Neural cell (in vitro differentiated cells): ENCODE results near the gene IRF4. TPM values are rescaled to one million over a fixed set of nuclear protein-coding genes. Genes with fewer than 3 reads are reported as not detected.

Experiments used
- H2AFZ ChIP-seq: fragments of 200-600, 300-800 bp; sonication (generic), shearing (Covaris generic); 2 replicates; pipeline ENCODE4 v1.6.0; 2014; ENCODE audit warnings: low read depth, mild to moderate bottlenecking, antibody characterized with exemption, low read length, moderate library complexity
- H3F3A ChIP-seq: fragments of 200-600 bp; shearing (Covaris generic); 2 replicates; pipeline ENCODE4 v1.6.1; 2016; ENCODE audit warnings: mild to moderate bottlenecking, moderate library complexity, mixed read lengths, antibody characterized with exemption, low read length; ENCODE audit not compliant: insufficient read depth, poor library complexity, severe bottlenecking
- H3K27ac ChIP-seq: fragments of 200-600, 300-800 bp; sonication (generic), shearing (Covaris generic); 2 replicates; pipeline ENCODE4 v1.5.1; 2014; ENCODE audit warnings: mild to moderate bottlenecking, low read length, moderate library complexity
- H3K27me3 ChIP-seq: fragments of 300-800, 200-600 bp; sonication (generic), shearing (Covaris generic); 2 replicates; pipeline ENCODE4 v1.6.0; 2014; ENCODE audit warnings: mild to moderate bottlenecking, low read depth, low read length, moderate library complexity; ENCODE audit not compliant: insufficient read depth
- H3K36me3 ChIP-seq: fragments of 300-800, 200-600 bp; sonication (generic), shearing (Covaris generic); 2 replicates; pipeline ENCODE4 v1.5.1; 2014; ENCODE audit warnings: mild to moderate bottlenecking, antibody characterized with exemption, low read length, moderate library complexity; ENCODE audit not compliant: insufficient read depth
- H3K4me2 ChIP-seq: fragments of 300-800, 200-600 bp; sonication (generic), shearing (Covaris generic); 2 replicates; pipeline ENCODE4 v1.6.0; 2014; ENCODE audit warnings: mild to moderate bottlenecking, low read length
- H3K4me3 ChIP-seq: fragments of 300-800, 200-600 bp; sonication (generic), shearing (Covaris generic); 2 replicates; pipeline ENCODE4 v1.5.1; 2014; ENCODE audit warnings: mild to moderate bottlenecking, low read length, moderate library complexity
- H3K79me2 ChIP-seq: fragments of 200-600 bp; shearing (Covaris generic); replicated peaks from 2 replicates; pipeline ENCODE4 v1.6.0; 2014; ENCODE audit warnings: mild to moderate bottlenecking, low read length, moderate library complexity; ENCODE audit not compliant: insufficient read depth
- H3K9ac ChIP-seq: fragments of 300-800, 200-600 bp; sonication (generic), shearing (Covaris generic); 2 replicates; pipeline ENCODE4 v1.6.1; 2016; ENCODE audit warnings: mild to moderate bottlenecking, low read length, mixed read lengths
- H3K9me2 ChIP-seq: fragments of 200-600 bp; shearing (Covaris generic); 2 replicates; pipeline ENCODE4 v1.6.1; 2016; ENCODE audit warnings: mild to moderate bottlenecking, low read length, mixed read lengths; ENCODE audit not compliant: insufficient read depth
- H3K9me3 ChIP-seq: fragments of 200-600, 300-800 bp; sonication (generic), shearing (Covaris generic); 2 replicates; pipeline ENCODE4 v1.6.1; 2016; ENCODE audit warnings: mild to moderate bottlenecking, mixed run types, low read length, moderate library complexity, mixed read lengths
- H4K20me1 ChIP-seq: fragments of 200-600 bp; shearing (Covaris generic); 2 replicates; pipeline ENCODE4 v1.6.1; 2016; ENCODE audit warnings: mild to moderate bottlenecking, mixed run types; ENCODE audit not compliant: insufficient read depth
- CTCF ChIP-seq: fragments of 450-650 bp; IDR thresholded peaks from 2 replicates; pipeline ENCODE4 v1.5.1; 2014; ENCODE audit warnings: antibody characterized with exemption, mild to moderate bottlenecking, moderate library complexity; ENCODE audit not compliant: poor library complexity, severe bottlenecking
- EP300 ChIP-seq: fragments of 450-650 bp; conservative IDR thresholded peaks from 2 replicates; pipeline ENCODE4 v1.6.1; 2014; ENCODE audit warnings: antibody characterized with exemption, mild to moderate bottlenecking, moderate library complexity; ENCODE audit not compliant: poor library complexity, severe bottlenecking
- EZH2 ChIP-seq: fragments of 200-600, 300-800 bp; shearing (Covaris generic), sonication (generic); IDR thresholded peaks from 2 replicates; pipeline ENCODE4 v1.6.1; 2014; ENCODE audit warnings: antibody characterized with exemption, low read length, borderline replicate concordance, mild to moderate bottlenecking; ENCODE audit not compliant: insufficient read depth, poor library complexity, severe bottlenecking
- MXI1 ChIP-seq: fragments of 450-650 bp; conservative IDR thresholded peaks from 2 replicates; pipeline ENCODE4 v1.6.1; 2014; ENCODE audit warnings: antibody characterized with exemption, mild to moderate bottlenecking; ENCODE audit not compliant: poor library complexity, severe bottlenecking
- POLR2AphosphoS5 ChIP-seq: IDR thresholded peaks from 2 replicates; pipeline ENCODE4 v1.6.1; 2012
- RAD21 ChIP-seq: fragments of 450-650 bp; conservative IDR thresholded peaks from 2 replicates; pipeline ENCODE4 v1.6.1; 2014; ENCODE audit warnings: antibody characterized with exemption, mild to moderate bottlenecking, moderate library complexity
- REST ChIP-seq: IDR thresholded peaks from 2 replicates; pipeline ENCODE4 v1.6.1; 2012; ENCODE audit warnings: borderline replicate concordance
- SMC3 ChIP-seq: fragments of 450-650 bp; conservative IDR thresholded peaks from 2 replicates; pipeline ENCODE4 v1.6.1; 2014; ENCODE audit warnings: antibody characterized with exemption, mild to moderate bottlenecking, moderate library complexity; ENCODE audit not compliant: poor library complexity
- TAF1 ChIP-seq: IDR thresholded peaks from 2 replicates; pipeline ENCODE4 v1.6.1; 2012; ENCODE audit warnings: low read depth
- polyA plus RNA-seq: library from polyadenylated mRNA; depleted of rRNA; stranded (reverse); fragments of >200 nt; gene quantifications from 2 replicates; pipeline ENCODE4 v1.2.3, GENCODE V29; 2014

IRF4 gene
- polyA plus RNA-seq, 1 donor from 2014 or later: 0.05 TPM

GRCh38 chr6:379410-380181 lies 12.0 kb upstream of the IRF4 start:
- Histone ChIP-seq H3K27ac (no peak overlapping the region), H3K79me2 (no peaks in the 10 kb centered on the region), H3K27me3 (no peaks in the 10 kb centered on the region), H3K9me2 (no peaks in the 10 kb centered on the region), H4K20me1 (no peaks in the 10 kb centered on the region), H3K4me2 (no peak overlapping the region), H3K9me3 (no peaks in the 10 kb centered on the region), H3K9ac (no peak overlapping the region), H3F3A (no peaks in the 10 kb centered on the region), H3K36me3 (no peaks in the 10 kb centered on the region), H2AFZ (no peak overlapping the region), H3K4me3 (no peak overlapping the region)
- no peak for TF ChIP-seq TAF1
- no peak for TF ChIP-seq MXI1
- TF ChIP-seq EP300: no peak
- TF ChIP-seq REST: no peak
- TF ChIP-seq CTCF: no peak
- TF ChIP-seq EZH2: no peak
- no peak for TF ChIP-seq SMC3
- no peak for TF ChIP-seq POLR2AphosphoS5
- TF ChIP-seq RAD21: no peak

GRCh38 chr6:380234-381218 lies 11.0 kb upstream of the IRF4 start:
- Histone ChIP-seq H3K27me3 (no peaks in the 10 kb centered on the region), H3K9me2 (no peaks in the 10 kb centered on the region), H3K79me2 (no peaks in the 10 kb centered on the region), H3K4me3 (no peak overlapping the region), H3K36me3 (no peaks in the 10 kb centered on the region), H3K9ac (no peak overlapping the region), H3F3A (no peaks in the 10 kb centered on the region), H3K9me3 (no peaks in the 10 kb centered on the region), H2AFZ (no peak overlapping the region), H3K4me2 (no peak overlapping the region), H4K20me1 (no peaks in the 10 kb centered on the region), H3K27ac (no peak overlapping the region)
- TF ChIP-seq EP300 (no peak), REST (no peak), CTCF (no peak), SMC3 (no peak), RAD21 (no peak), EZH2 (no peak), POLR2AphosphoS5 (no peak), TAF1 (no peak), MXI1 (no peak)
